ENCODE measurements around the gene LYL1. TPM values are rescaled to one million over a fixed set of nuclear protein-coding genes. Genes with fewer than 3 reads are reported as not detected.

LYL1 gene
- total and polyA plus RNA-seq, 9 of the 15 experiments (the other 6 are each of a cell fraction or from before 2014, with no cell fraction given) = 1.3 to 266 (median 34.0) TPM

- FAIRE-seq = no peak
- Histone ChIP-seq H3K36me3 (ENCODE audit: control insufficient read depth, insufficient read depth, low read length) (peaks cover 67% of the 10 kb centered on the region; the same call in 2 of the 3 replicates), H3K4me1 (replicated peaks in 1 of 2; ENCODE audit: control insufficient read depth in 2 of 2, insufficient read depth in 2 of 2, low read length in 2 of 2) (peaks cover 2 to 27% of the 10 kb centered on the region in 2 experiments; a peak in 3 of 5 replicates), H3K9me3 (replicated peaks; ENCODE audit: control insufficient read depth, insufficient read depth, low read depth, low read length) (no peaks in the 10 kb centered on the region), H2AFZ (ENCODE audit: low read depth, low read length) (no peak overlapping the region), H3K4me3 (no peak overlapping the region), H3K9ac (ENCODE audit: insufficient read depth in 1 of 2, low read depth in 2 of 2, low read length in 2 of 2) (peak overlapping the region in 1 of 2 experiments; percentile 83; a peak in 2 of 4 replicates), H3K4me2 (ENCODE audit: insufficient read depth, low read length) (no peak overlapping the region), H3K27me3 (ENCODE audit: control insufficient read depth in 2 of 2, insufficient read depth in 2 of 2, low read length in 2 of 2) (no peaks in the 10 kb centered on the region), H3K79me2 (ENCODE audit: control insufficient read depth, insufficient read depth, low read length) (no peaks in the 10 kb centered on the region; the same call in 1 of the 3 replicates), H4K20me1 (replicated peaks; ENCODE audit: control insufficient read depth, insufficient read depth, low read length) (no peaks in the 10 kb centered on the region), H3K9me1 (ENCODE audit: control insufficient read depth, insufficient read depth, low read length) (no peaks in the 10 kb centered on the region), H3K27ac (ENCODE audit: extremely low read depth, low read depth, low read length) (no peak overlapping the region)
- POLR2A ChIA-PET = interaction anchor here (1.5 kb wide), 1 partner anchor 8 kb away, joined by 7 read pairs; the partner anchor contains the start of gene NACC1
- intact Hi-C loops (cut with micrococcal nuclease) = loop anchor here (10.0 kb wide), 1 partner anchor 125 kb away; no protein-coding TSS in a partner anchor
- 96% methylated on average over 24 of the region's 30 CpGs for WGBS (ENCODE audit: insufficient coverage, low coverage, missing lambda C conversion rate)
- in situ Hi-C loops (cut with MboI) = no loop called here
- DNase-seq (ENCODE audit: extremely low read depth in 1 of 4, low spot score in 3 of 4) = no peak
- CTCF ChIA-PET (ENCODE audit: low intra/inter-chr PET ratio) = no interaction called here
- BruUV-seq (replicated peaks) = no TSS peak
- ATAC-seq = no peak
- TF ChIP-seq SIX5 (IDR thresholded peaks at IDR 0.05; ENCODE audit: borderline replicate concordance in 1 of 2, insufficient read depth in 1 of 2, low read depth in 1 of 2, low read length in 2 of 2) (no peak), NR3C1 (CRISPR knock-in tag; IDR thresholded peaks at IDR 0.05) (no peak), CBFB (CRISPR knock-in tag; IDR thresholded peaks at IDR 0.05) (no peak), ARID3B (CRISPR knock-in tag; IDR thresholded peaks at IDR 0.05; ENCODE audit: borderline replicate concordance) (no peak), POLR2G (IDR thresholded peaks at IDR 0.05; ENCODE audit: low read depth, low read length) (0 out of 2 replicates have a peak, but pooled peaks have one; percentile 16), RBFOX2 (IDR thresholded peaks at IDR 0.05; ENCODE audit: low read depth, low read length) (0 out of 2 replicates have a peak, but pooled peaks have one; percentile 22), HCFC1 (IDR thresholded peaks at IDR 0.05; ENCODE audit: low read depth, low read length) (no peak), TAL1 (IDR thresholded peaks at IDR 0.05) (no peak), ZNF277 (CRISPR knock-in tag; IDR thresholded peaks at IDR 0.05; ENCODE audit: borderline replicate concordance) (no peak), TFAP4 (CRISPR knock-in tag; IDR thresholded peaks at IDR 0.05; ENCODE audit: borderline replicate concordance) (no peak), BCL6 (CRISPR knock-in tag; IDR thresholded peaks at IDR 0.05) (no peak), SLC30A9 (CRISPR knock-in tag; IDR thresholded peaks at IDR 0.05) (no peak), FIP1L1 (IDR thresholded peaks at IDR 0.05; ENCODE audit: low read depth, low read length, poor library complexity, severe bottlenecking) (no peak), RBM17 (IDR thresholded peaks at IDR 0.05; ENCODE audit: borderline replicate concordance, low read depth, low read length) (no peak), FOXM1 (IDR thresholded peaks at IDR 0.05; ENCODE audit: low read depth) (no peak), FOXM1 (CRISPR knock-in tag; IDR thresholded peaks at IDR 0.05; ENCODE audit: low read depth) (no peak), MXD1 (CRISPR knock-in tag; IDR thresholded peaks at IDR 0.05; ENCODE audit: borderline replicate concordance, poor library complexity, severe bottlenecking) (no peak)
Observed at GRCh38 chr19:13109361-13110098, 6.9 kb upstream of the LYL1 start.

Data from K562 (cell line).